Mesothelial cell of epicardium (in vitro differentiated cells): ENCODE measurements around the gene NNT. TPM values are rescaled to one million over a fixed set of nuclear protein-coding genes. Genes with fewer than 3 reads are reported as not detected.
"Not testable (repeated sequence)": the region's sequence is repeated elsewhere in the genome, so short reads cannot be mapped to it uniquely, and the experiment has no call there.

Source experiments
- DNase-seq, 2 experiments: peaks; one replicate each; pipeline ENCODE4 v3.0.0; 2021; ENCODE audit warnings: low spot score in 2 of 2; ENCODE audit not compliant: unreplicated experiment in 2 of 2
- H3K27ac Mint-ChIP-seq: 2 replicates; pipeline ENCODE4 v1.8.0; 2021; ENCODE audit warnings: mixed read lengths
- H3K27me3 Mint-ChIP-seq: 2 replicates; pipeline ENCODE4 v1.8.0; 2021; ENCODE audit warnings: low read depth, mixed read lengths
- H3K36me3 Mint-ChIP-seq: 2 replicates; pipeline ENCODE4 v1.8.0; 2021; ENCODE audit warnings: mixed read lengths
- H3K4me1 Mint-ChIP-seq: 2 replicates; pipeline ENCODE4 v1.8.0; 2021; ENCODE audit warnings: mixed read lengths
- H3K4me3 Mint-ChIP-seq: 2 replicates; pipeline ENCODE4 v1.8.0; 2021; ENCODE audit warnings: mild to moderate bottlenecking, moderate library complexity, mixed read lengths
- H3K9me3 Mint-ChIP-seq: 2 replicates; pipeline ENCODE4 v1.8.0; 2021; ENCODE audit warnings: mixed read lengths
- CTCF ChIP-seq: fragments of 200-600 bp; sonication (generic); IDR thresholded peaks from one replicate; pipeline ENCODE4 v1.5.0; 2021; ENCODE audit warnings: antibody characterized with exemption; ENCODE audit not compliant: unreplicated experiment
- total RNA-seq: library from RNA; stranded (reverse); gene quantifications from 3 replicates; pipeline ENCODE4 v1.2.1, GENCODE V29; 2021

The NNT gene
- total RNA-seq, 1 donor from 2014 or later: 68.7 TPM

- Mint-ChIP-seq H3K27me3 (no peaks in the 10 kb centered on the region), H3K9me3 (peaks cover 26% of the 10 kb centered on the region), H3K4me3 (no peak overlapping the region), H3K36me3 (peaks cover 27% of the 10 kb centered on the region), H3K4me1 (no peaks in the 10 kb centered on the region), H3K27ac (no peak overlapping the region)
- no peak for TF ChIP-seq CTCF
- DNase-seq: no peak
Measured at GRCh38 chr5:43687275-43687674, 84.3 kb downstream of the NNT start.

- no peak for TF ChIP-seq CTCF
- Mint-ChIP-seq H3K4me1 (no peaks in the 10 kb centered on the region), H3K9me3 (peaks cover 49% of the 10 kb centered on the region), H3K27ac (no peak overlapping the region), H3K27me3 (no peaks in the 10 kb centered on the region), H3K36me3 (peaks cover 45% of the 10 kb centered on the region), H3K4me3 (no peak overlapping the region)
- no peak for DNase-seq
Measured at GRCh38 chr5:43691275-43691674, 88.3 kb downstream of the NNT start.

DNA sequence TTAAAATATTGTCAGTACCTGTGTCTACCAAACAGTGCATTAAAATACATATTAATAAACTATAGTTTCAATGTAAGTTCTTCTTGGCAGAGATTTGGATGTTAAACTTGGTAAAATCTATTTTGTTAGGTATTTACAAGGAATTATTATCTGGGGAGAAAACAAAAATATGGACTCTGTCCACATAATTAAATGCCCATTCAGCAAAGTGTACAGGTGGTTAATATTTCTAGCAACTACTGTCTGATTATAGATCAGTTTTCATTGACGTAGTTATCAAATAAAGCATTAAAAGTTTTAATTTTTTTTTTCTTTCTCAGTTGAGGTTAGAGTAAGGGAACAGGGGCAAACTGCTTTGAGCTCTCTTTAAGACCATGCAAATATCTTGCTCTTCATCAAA is 88.9 kb downstream of the NNT start:
- Mint-ChIP-seq H3K4me1 (no peaks in the 10 kb centered on the region), H3K27me3 (no peaks in the 10 kb centered on the region), H3K9me3 (peaks cover 49% of the 10 kb centered on the region), H3K4me3 (no peak overlapping the region), H3K36me3 (peaks cover 46% of the 10 kb centered on the region), H3K27ac (no peak overlapping the region)
- no peak for TF ChIP-seq CTCF
- no peak for DNase-seq

- Mint-ChIP-seq H3K27ac (no peak overlapping the region), H3K4me1 (no peaks in the 10 kb centered on the region), H3K36me3 (peaks cover 48% of the 10 kb centered on the region), H3K9me3 (peaks cover 44% of the 10 kb centered on the region), H3K27me3 (no peaks in the 10 kb centered on the region), H3K4me3 (no peak overlapping the region)
- no peak for TF ChIP-seq CTCF
- DNase-seq: no peak
Measured at GRCh38 chr5:43693411-43693810, 90.4 kb downstream of the NNT start.

GRCh38 chr5:43694027-43694426 is 91.0 kb downstream of the NNT start:
- no peak overlapping the region for H3K4me3 Mint-ChIP-seq
- no peaks in the 10 kb centered on the region for H3K4me1 Mint-ChIP-seq
- TF ChIP-seq CTCF: no peak
- H3K27me3 Mint-ChIP-seq: no peaks in the 10 kb centered on the region
- peaks cover 42% of the 10 kb centered on the region for H3K36me3 Mint-ChIP-seq
- DNase-seq: no peak
- no peak overlapping the region for H3K27ac Mint-ChIP-seq
- peaks cover 38% of the 10 kb centered on the region for H3K9me3 Mint-ChIP-seq

GRCh38 chr5:43696444-43696843 is 93.5 kb downstream of the NNT start:
- not testable (repeated sequence) for H3K4me3 Mint-ChIP-seq

More at GRCh38 chr5:43696444-43696843, 93.5 kb downstream of the NNT start:
- H3K4me1 Mint-ChIP-seq, H3K27ac Mint-ChIP-seq, H3K27me3 Mint-ChIP-seq, DNase-seq: not testable (repeated sequence)
- Mint-ChIP-seq H3K9me3 (peaks cover 23% of the 10 kb centered on the region), H3K36me3 (peaks cover 33% of the 10 kb centered on the region)
